Astrocyte (in vitro differentiated cells and primary cell): ENCODE data around the gene HPGDS. TPM values are rescaled to one million over a fixed set of nuclear protein-coding genes. Genes with fewer than 3 reads are reported as not detected.
"Not testable (repeated sequence)": the region's sequence is repeated elsewhere in the genome, so short reads cannot be mapped to it uniquely, and the experiment has no call there.

ENCODE experiments used
- DNase-seq: peaks from one replicate; pipeline ENCODE4 v3.0.0-alpha.2; 2010; ENCODE audit warnings: low read depth
- FAIRE-seq: peaks from 2 replicates; lab custom pipeline; 2011; peaks lifted over from hg19 to GRCh38; lab: Jason Lieb, UNC
- H2AFZ ChIP-seq: 2 replicates; pipeline ENCODE4 v1.6.0; 2012; ENCODE audit warnings: low read depth, low read length, inconsistent platforms
- H3K27ac ChIP-seq: 2 replicates; pipeline ENCODE4 v1.5.1; 2011; ENCODE audit warnings: low read depth, low read length, inconsistent platforms
- H3K27me3 ChIP-seq: 2 replicates; pipeline ENCODE4 v1.6.0; 2011; ENCODE audit warnings: low read length, inconsistent platforms; ENCODE audit not compliant: insufficient read depth
- H3K36me3 ChIP-seq: 2 replicates; pipeline ENCODE4 v1.5.1; 2011; ENCODE audit warnings: low read length, inconsistent platforms; ENCODE audit not compliant: insufficient read depth
- H3K4me1 ChIP-seq: 2 replicates; pipeline ENCODE4 v1.5.1; 2011; ENCODE audit warnings: low read length, inconsistent platforms; ENCODE audit not compliant: insufficient read depth
- H3K4me2 ChIP-seq: 2 replicates; pipeline ENCODE4 v1.6.0; 2012; ENCODE audit warnings: low read length, inconsistent platforms
- H3K4me3 ChIP-seq: 2 replicates; pipeline ENCODE4 v1.5.1; 2011; ENCODE audit warnings: low read depth, mild to moderate bottlenecking, low read length, inconsistent platforms; ENCODE audit not compliant: insufficient read depth
- H3K79me2 ChIP-seq: 2 replicates; pipeline ENCODE4 v1.6.0; 2012; ENCODE audit warnings: mild to moderate bottlenecking, low read length, inconsistent platforms; ENCODE audit not compliant: insufficient read depth
- H3K9ac ChIP-seq: 2 replicates; pipeline ENCODE4 v1.6.0; 2012; ENCODE audit warnings: mild to moderate bottlenecking, low read length, inconsistent platforms
- H3K9me3 ChIP-seq: 2 replicates; pipeline ENCODE4 v1.5.1; 2012; ENCODE audit warnings: low read depth, mild to moderate bottlenecking, low read length, inconsistent platforms; ENCODE audit not compliant: insufficient read depth
- H4K20me1 ChIP-seq: 2 replicates; pipeline ENCODE4 v1.6.0; 2012; ENCODE audit warnings: low read length, inconsistent platforms; ENCODE audit not compliant: insufficient read depth
- H3K27ac Mint-ChIP-seq: one replicate; pipeline ENCODE4 v1.8.0; 2021; ENCODE audit warnings: mild to moderate bottlenecking, mixed read lengths; ENCODE audit not compliant: unreplicated experiment
- H3K27me3 Mint-ChIP-seq: one replicate; pipeline ENCODE4 v1.8.0; 2021; ENCODE audit warnings: low read depth, mixed read lengths; ENCODE audit not compliant: unreplicated experiment
- H3K36me3 Mint-ChIP-seq: one replicate; pipeline ENCODE4 v1.8.0; 2021; ENCODE audit warnings: low read depth, mixed read lengths; ENCODE audit not compliant: unreplicated experiment
- H3K4me1 Mint-ChIP-seq: one replicate; pipeline ENCODE4 v1.8.0; 2021; ENCODE audit warnings: low read depth, mixed read lengths; ENCODE audit not compliant: unreplicated experiment
- H3K4me3 Mint-ChIP-seq: one replicate; pipeline ENCODE4 v1.8.0; 2021; ENCODE audit warnings: mild to moderate bottlenecking, moderate library complexity, mixed read lengths; ENCODE audit not compliant: unreplicated experiment
- H3K9me3 Mint-ChIP-seq: one replicate; pipeline ENCODE4 v1.8.0; 2021; ENCODE audit warnings: mild to moderate bottlenecking, mixed read lengths; ENCODE audit not compliant: unreplicated experiment
- CTCF ChIP-seq: IDR thresholded peaks from 2 replicates; pipeline ENCODE4 v1.5.1; 2011; ENCODE audit warnings: low read depth, mild to moderate bottlenecking, inconsistent platforms, low read length, moderate library complexity; ENCODE audit not compliant: insufficient read depth
- EZH2 ChIP-seq: IDR thresholded peaks from 2 replicates; pipeline ENCODE4 v1.6.1; 2012; ENCODE audit warnings: mild to moderate bottlenecking, low read length, inconsistent platforms; ENCODE audit not compliant: insufficient read depth
- total RNA-seq: library from RNA; stranded (reverse); gene quantifications from 2 replicates; pipeline ENCODE4 v1.2.1, GENCODE V29; 2021

Gene HPGDS
- total RNA-seq, 1 donor from 2014 or later = not detected

- not testable (repeated sequence) for DNase-seq
These were observed 42.8 kb upstream of the HPGDS start for GRCh38 chr4:94385452-94385851.

GRCh38 chr4:94382891-94383290 lies 40.3 kb upstream of the HPGDS start:
- H3K79me2 ChIP-seq, H3K9me3 Mint-ChIP-seq, H3K4me3 ChIP-seq, H3K4me3 Mint-ChIP-seq, H3K4me2 ChIP-seq, H4K20me1 ChIP-seq, DNase-seq, H3K27me3 ChIP-seq, H3K27me3 Mint-ChIP-seq, H3K36me3 ChIP-seq, H3K9me3 ChIP-seq, H3K4me1 ChIP-seq, H3K36me3 Mint-ChIP-seq, H2AFZ ChIP-seq, H3K27ac Mint-ChIP-seq, FAIRE-seq, H3K27ac ChIP-seq, H3K4me1 Mint-ChIP-seq, H3K9ac ChIP-seq: not testable (repeated sequence)

More at GRCh38 chr4:94385452-94385851, 42.8 kb upstream of the HPGDS start:
- H4K20me1 ChIP-seq, H3K9ac ChIP-seq, H3K4me3 Mint-ChIP-seq, H2AFZ ChIP-seq, H3K27me3 ChIP-seq, H3K27ac ChIP-seq, H3K36me3 Mint-ChIP-seq, H3K4me3 ChIP-seq, H3K4me2 ChIP-seq, H3K4me1 ChIP-seq, H3K27ac Mint-ChIP-seq, H3K36me3 ChIP-seq, H3K79me2 ChIP-seq, FAIRE-seq, H3K27me3 Mint-ChIP-seq, H3K4me1 Mint-ChIP-seq, H3K9me3 ChIP-seq: not testable (repeated sequence)
- H3K9me3 Mint-ChIP-seq = peaks cover 13% of the 10 kb centered on the region

GRCh38 chr4:94378047-94378446 lies 35.4 kb upstream of the HPGDS start:
- Histone ChIP-seq H4K20me1 (no peaks in the 10 kb centered on the region), H3K27ac (no peak overlapping the region), H3K27me3 (no peaks in the 10 kb centered on the region), H3K9ac (no peak overlapping the region), H3K9me3 (no peaks in the 10 kb centered on the region), H3K4me1 (no peaks in the 10 kb centered on the region), H3K79me2 (no peaks in the 10 kb centered on the region), H3K36me3 (no peaks in the 10 kb centered on the region), H3K4me2 (no peak overlapping the region), H2AFZ (no peak overlapping the region), H3K4me3 (no peak overlapping the region)
- H3K4me3 Mint-ChIP-seq = no peak overlapping the region
- H3K27ac Mint-ChIP-seq = no peak overlapping the region
- DNase-seq = no peak
- H3K4me1 Mint-ChIP-seq = no peaks in the 10 kb centered on the region
- no peaks in the 10 kb centered on the region for H3K27me3 Mint-ChIP-seq
- FAIRE-seq = no peak
- H3K36me3 Mint-ChIP-seq = no peaks in the 10 kb centered on the region
- H3K9me3 Mint-ChIP-seq = no peaks in the 10 kb centered on the region
- no peak for TF ChIP-seq CTCF
- TF ChIP-seq EZH2 = no peak

GRCh38 chr4:94377294-94377693 lies 34.7 kb upstream of the HPGDS start:
- H2AFZ ChIP-seq = no peak overlapping the region
- H3K4me2 ChIP-seq = no peak overlapping the region
- H3K4me1 ChIP-seq = no peaks in the 10 kb centered on the region
- no peak overlapping the region for H3K4me3 Mint-ChIP-seq
- no peaks in the 10 kb centered on the region for H3K4me1 Mint-ChIP-seq
- no peaks in the 10 kb centered on the region for H3K27me3 Mint-ChIP-seq
- H3K36me3 ChIP-seq = no peaks in the 10 kb centered on the region
- DNase-seq (no peak), FAIRE-seq (no peak)
- no peaks in the 10 kb centered on the region for H3K79me2 ChIP-seq
- no peaks in the 10 kb centered on the region for H3K36me3 Mint-ChIP-seq
- H3K9me3 Mint-ChIP-seq = no peaks in the 10 kb centered on the region
- no peak overlapping the region for H3K27ac ChIP-seq
- TF ChIP-seq EZH2 (no peak), CTCF (no peak)
- no peaks in the 10 kb centered on the region for H3K27me3 ChIP-seq
- H3K9ac ChIP-seq = no peak overlapping the region
- H3K4me3 ChIP-seq = no peak overlapping the region
- H3K27ac Mint-ChIP-seq = no peak overlapping the region
- H3K9me3 ChIP-seq = no peaks in the 10 kb centered on the region
- no peaks in the 10 kb centered on the region for H4K20me1 ChIP-seq
